HG03442 (cell line): ENCODE measurements around the gene MRPS33.
"Not testable (repeated sequence)": the region's sequence is repeated elsewhere in the genome, so short reads cannot be mapped to it uniquely, and the experiment has no call there.

Experiments used
- ATAC-seq: cut with Tn5 transposase; IDR thresholded peaks from one replicate; pipeline ENCODE4 v1.9.1; 2021; ENCODE audit warnings: mild to moderate bottlenecking, moderate library complexity; ENCODE audit not compliant: unreplicated experiment

The MRPS33 gene

GRCh38 chr7:141014524-141015395 is at the start of gene MRPS33:
Gene MRPS33 (minus strand): TSS chr7:141014952. CDS start chr7:141010633, 4,319 bp downstream.
- peak; percentile 99 for ATAC-seq

- no peak for ATAC-seq
Observed at GRCh38 chr7:141057788-141058187, 43.0 kb upstream of the MRPS33 start.

GRCh38 chr7:141055146-141055545 is 40.4 kb upstream of the MRPS33 start:
- no peak for ATAC-seq

- no peak for ATAC-seq
Observed at GRCh38 chr7:141053626-141054025, 38.9 kb upstream of the MRPS33 start.

GRCh38 chr7:141045842-141046620 is 31.3 kb upstream of the MRPS33 start:
- no peak for ATAC-seq

GRCh38 chr7:141045126-141045841 is 30.5 kb upstream of the MRPS33 start:
- no peak for ATAC-seq

- ATAC-seq = no peak
Observed at GRCh38 chr7:141043616-141044015, 28.9 kb upstream of the MRPS33 start.

GRCh38 chr7:141042222-141043193 is 27.8 kb upstream of the MRPS33 start:
- ATAC-seq = no peak

GRCh38 chr7:141039376-141039775 is 24.6 kb upstream of the MRPS33 start:
- no peak for ATAC-seq

- ATAC-seq = not testable (repeated sequence)
Observed at GRCh38 chr7:141038100-141038499, 23.3 kb upstream of the MRPS33 start.

- ATAC-seq = not testable (repeated sequence)
Observed at GRCh38 chr7:141032539-141033323, 18.0 kb upstream of the MRPS33 start.

GRCh38 chr7:141028767-141029166 is 14.0 kb upstream of the MRPS33 start:
- no peak for ATAC-seq

GRCh38 chr7:141027043-141027442 is 12.3 kb upstream of the MRPS33 start:
- ATAC-seq = no peak

GRCh38 chr7:141024668-141025067 is 9.9 kb upstream of the MRPS33 start:
- ATAC-seq = no peak

GRCh38 chr7:141023295-141023694 is 8.5 kb upstream of the MRPS33 start:
- no peak for ATAC-seq

GRCh38 chr7:141017555-141017954 is 2.8 kb upstream of the MRPS33 start:
- ATAC-seq = no peak

- ATAC-seq = no peak
Observed at GRCh38 chr7:141016349-141016748, 1.6 kb upstream of the MRPS33 start.

- ATAC-seq = no peak
Observed at GRCh38 chr7:141014125-141014523, 628 bp downstream of the MRPS33 start.

- no peak for ATAC-seq
Observed at GRCh38 chr7:141013345-141013715, 1.4 kb downstream of the MRPS33 start.
